MCF 10A (cell line): ENCODE data around the gene ENTPD6. TPM values are rescaled to one million over a fixed set of nuclear protein-coding genes. Genes with fewer than 3 reads are reported as not detected.

Experiments used
- BruUV-seq: library from RNA; stranded (reverse); fragments of 400-500 nt; replicated peaks from 2 replicates; lab custom pipeline; 2021; lab: Mats Ljungman, UMichigan
- CTCF ChIA-PET: fragments of 300-600 bp; sonication (Branson Sonifier 250); formaldehyde crosslinking; extraction: SDS; loops from one replicate; lab custom pipeline; 2021; ENCODE audit warnings: antibody characterized with exemption, inconsistent platforms; lab: Yijun Ruan, JAX
- POLR2A ChIA-PET: fragments of 300-600, 350-650 bp; sonication (Branson Sonifier 250); formaldehyde crosslinking; extraction: SDS; loops from one replicate; lab custom pipeline; 2020; ENCODE audit warnings: antibody characterized with exemption, inconsistent platforms; lab: Yijun Ruan, JAX
- DNase-seq: peaks from one replicate; pipeline ENCODE4 v3.0.0-alpha.2; 2018; ENCODE audit not compliant: unreplicated experiment
- H3K27ac Mint-ChIP-seq: one replicate; pipeline ENCODE4 v1.8.0; 2022; ENCODE audit warnings: mild to moderate bottlenecking, low read depth, mixed read lengths; ENCODE audit not compliant: unreplicated experiment
- H3K27me3 Mint-ChIP-seq: one replicate; pipeline ENCODE4 v1.8.0; 2022; ENCODE audit warnings: mixed read lengths; ENCODE audit not compliant: insufficient read depth, unreplicated experiment
- H3K36me3 Mint-ChIP-seq: one replicate; pipeline ENCODE4 v1.8.0; 2022; ENCODE audit warnings: mild to moderate bottlenecking, moderate library complexity, mixed read lengths; ENCODE audit not compliant: insufficient read depth, unreplicated experiment
- H3K4me1 Mint-ChIP-seq: one replicate; pipeline ENCODE4 v1.8.0; 2022; ENCODE audit warnings: mixed read lengths; ENCODE audit not compliant: insufficient read depth, unreplicated experiment
- H3K4me3 Mint-ChIP-seq: one replicate; pipeline ENCODE4 v1.8.0; 2022; ENCODE audit warnings: mild to moderate bottlenecking, moderate library complexity, mixed read lengths; ENCODE audit not compliant: unreplicated experiment
- H3K9me3 Mint-ChIP-seq: one replicate; pipeline ENCODE4 v1.8.0; 2022; ENCODE audit warnings: mixed read lengths; ENCODE audit not compliant: unreplicated experiment
- CTCF ChIP-seq: fragments of 200-600 bp; IDR thresholded peaks from one replicate; pipeline ENCODE4 v1.8.0; 2022; ENCODE audit warnings: antibody characterized with exemption, mild to moderate bottlenecking; ENCODE audit not compliant: unreplicated experiment
- intact Hi-C: fragments of 100-400 bp; cut with micrococcal nuclease; formaldehyde crosslinking; loops from 2 replicates; pipeline ENCODE4 v1.14.1; 2022
- total RNA-seq: library from RNA; stranded (reverse); gene quantifications from 2 replicates; pipeline ENCODE4 v1.2.3, GENCODE V29; 2022

ENTPD6 gene
- total RNA-seq, 1 experiment from 2014 or later, result 98.0 TPM

GRCh38 chr20:25236450-25237304 is 41.2 kb downstream of the ENTPD6 start:
- Mint-ChIP-seq H3K9me3 (no peaks in the 10 kb centered on the region), H3K27ac (peak overlapping the region; percentile 93), H3K27me3 (no peaks in the 10 kb centered on the region), H3K4me3 (peak overlapping the region; percentile 49), H3K4me1 (peaks cover 56% of the 10 kb centered on the region), H3K36me3 (peaks cover 4% of the 10 kb centered on the region)
- no peak for TF ChIP-seq CTCF
- DNase-seq, result no peak
- intact Hi-C loops, result no loop called here
- POLR2A ChIA-PET, result interaction anchor here (0.5 to 7.0 kb wide), 11 partner anchors 11 to 237 kb away, joined by 3 to 378 read pairs (median 4); partner anchors contain the start of genes ENTPD6, GINS1 and PYGB
- no TSS peak for BruUV-seq
- CTCF ChIA-PET, result interaction anchor here (0.7 to 3.7 kb wide), 14 partner anchors 8 to 242 kb away, joined by 3 to 37 read pairs (median 4); partner anchors contain the start of gene PYGB

GRCh38 chr20:25237610-25238318 is 42.3 kb downstream of the ENTPD6 start:
- Mint-ChIP-seq H3K36me3 (no peaks in the 10 kb centered on the region), H3K9me3 (no peaks in the 10 kb centered on the region), H3K4me1 (peaks cover 62% of the 10 kb centered on the region), H3K4me3 (peak overlapping the region; percentile 49), H3K27me3 (no peaks in the 10 kb centered on the region), H3K27ac (peak overlapping the region; percentile 93)
- intact Hi-C loops, result loop anchor here (1.0 kb wide), 1 partner anchor 10 kb away; no protein-coding TSS in a partner anchor
- ChIA-PET POLR2A (interaction anchor here (0.5 to 7.0 kb wide), 8 partner anchors 12 to 238 kb away, joined by 3 to 378 read pairs (median 3); partner anchors contain the start of genes GINS1 and PYGB), CTCF (interaction anchor here (0.8 to 3.7 kb wide), 5 partner anchors 9 to 242 kb away, joined by 3 to 37 read pairs (median 4); partner anchors contain the start of gene PYGB)
- DNase-seq, result peak; percentile 100
- no TSS peak for BruUV-seq
- TF ChIP-seq CTCF, result no peak

- CTCF ChIA-PET, result interaction anchor here (0.6 to 1.8 kb wide), 3 partner anchors 10 to 242 kb away, joined by 3 to 5 read pairs (median 4); no protein-coding TSS in a partner anchor
- intact Hi-C loops, result loop anchor here (1.0 kb wide), 1 partner anchor 9 kb away; no protein-coding TSS in a partner anchor
- TSS peak; percentile 94 for BruUV-seq
- no peaks in the 10 kb centered on the region for H3K36me3 Mint-ChIP-seq
- H3K9me3 Mint-ChIP-seq, result no peaks in the 10 kb centered on the region
- POLR2A ChIA-PET, result interaction anchor here (0.6 to 7.0 kb wide), 5 partner anchors 13 to 215 kb away, joined by 3 to 378 read pairs (median 3); partner anchors contain the start of genes GINS1 and PYGB
- TF ChIP-seq CTCF, result no peak
- peak overlapping the region; percentile 49 for H3K4me3 Mint-ChIP-seq
- no peak for DNase-seq
- no peaks in the 10 kb centered on the region for H3K27me3 Mint-ChIP-seq
- H3K27ac Mint-ChIP-seq, result peak overlapping the region; percentile 93
- peaks cover 61% of the 10 kb centered on the region for H3K4me1 Mint-ChIP-seq
Measured at GRCh38 chr20:25238319-25239037, 43.0 kb downstream of the ENTPD6 start.
